Rectal smooth muscle tissue (tissue), 1 donor: ENCODE results near the gene DLG2.
"Not testable (repeated sequence)": the region's sequence is repeated elsewhere in the genome, so short reads cannot be mapped to it uniquely, and the experiment has no call there.

Experiments
- H3K27ac ChIP-seq: one replicate; pipeline ENCODE4 v1.7.0; 2013; ENCODE audit warnings: low read depth, low read length, inconsistent platforms
- H3K27me3 ChIP-seq: one replicate; pipeline ENCODE4 v1.7.0; 2013; ENCODE audit warnings: low read length; ENCODE audit not compliant: control insufficient read depth, insufficient read depth
- H3K36me3 ChIP-seq: one replicate; pipeline ENCODE4 v1.7.0; 2013; ENCODE audit warnings: low read length; ENCODE audit not compliant: control insufficient read depth, insufficient read depth
- H3K4me1 ChIP-seq: one replicate; pipeline ENCODE4 v1.7.0; 2013; ENCODE audit warnings: low read length; ENCODE audit not compliant: control insufficient read depth, insufficient read depth
- H3K4me3 ChIP-seq: one replicate; pipeline ENCODE4 v1.7.0; 2013; ENCODE audit warnings: low read length
- H3K9ac ChIP-seq: one replicate; pipeline ENCODE4 v1.7.0; 2013; ENCODE audit warnings: low read length

Gene DLG2

DNA sequence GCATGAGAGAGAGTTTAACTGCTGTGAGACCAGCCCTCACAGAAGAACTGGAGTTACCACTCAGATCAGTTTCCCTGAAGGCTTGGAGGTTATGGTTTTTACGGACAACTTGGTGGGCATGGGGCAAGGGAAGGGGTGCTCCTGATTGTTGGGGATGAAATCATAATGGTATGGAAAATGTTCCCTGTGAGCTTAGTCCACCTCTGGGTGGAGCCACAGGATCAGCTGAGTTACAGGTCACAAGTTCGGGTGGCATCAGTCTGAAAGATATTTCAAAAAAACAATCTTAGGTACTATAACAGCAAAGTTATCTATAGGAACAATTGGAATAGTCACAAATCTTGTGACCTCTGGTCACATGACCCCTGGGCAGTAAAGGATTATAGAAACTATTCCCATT is 162.9 kb downstream of the DLG2 start:
- no peaks in the 10 kb centered on the region for H3K4me1 ChIP-seq
- no peaks in the 10 kb centered on the region for H3K27me3 ChIP-seq
- no peak overlapping the region for H3K9ac ChIP-seq
- no peak overlapping the region for H3K27ac ChIP-seq
- H3K4me3 ChIP-seq: no peak overlapping the region
- H3K36me3 ChIP-seq: no peaks in the 10 kb centered on the region

GRCh38 chr11:85459304-85459703 is 167.8 kb downstream of the DLG2 start:
- Histone ChIP-seq H3K27me3 (no peaks in the 10 kb centered on the region), H3K4me3 (no peak overlapping the region), H3K4me1 (no peaks in the 10 kb centered on the region), H3K36me3 (no peaks in the 10 kb centered on the region), H3K27ac (no peak overlapping the region), H3K9ac (no peak overlapping the region)

DNA sequence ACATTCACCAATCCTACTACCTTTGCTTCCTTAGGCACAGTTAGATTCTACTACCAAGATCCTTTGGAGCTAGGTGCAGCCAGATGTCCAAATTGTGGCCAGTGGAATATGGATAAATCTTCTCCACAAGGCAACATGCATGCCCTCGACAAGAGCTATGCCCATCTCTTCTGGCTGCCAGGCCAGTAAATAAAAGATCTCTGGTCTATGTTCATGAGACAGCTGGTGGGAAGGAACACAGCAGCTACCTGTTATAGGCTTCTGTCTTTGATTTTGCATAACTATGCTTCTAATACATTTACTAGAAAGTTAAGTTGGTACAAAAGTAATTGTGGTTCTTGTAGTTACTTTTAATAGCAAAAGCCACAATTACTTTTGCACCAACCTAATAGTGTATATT is 182.7 kb downstream of the DLG2 start:
- H3K36me3 ChIP-seq: no peaks in the 10 kb centered on the region
- H3K4me1 ChIP-seq: no peaks in the 10 kb centered on the region
- no peak overlapping the region for H3K9ac ChIP-seq
- H3K4me3 ChIP-seq: no peak overlapping the region
- no peak overlapping the region for H3K27ac ChIP-seq
- no peaks in the 10 kb centered on the region for H3K27me3 ChIP-seq

- Histone ChIP-seq H3K36me3 (no peaks in the 10 kb centered on the region), H3K27ac (no peak overlapping the region), H3K4me1 (no peaks in the 10 kb centered on the region), H3K9ac (no peak overlapping the region), H3K4me3 (no peak overlapping the region), H3K27me3 (no peaks in the 10 kb centered on the region)
Observed at GRCh38 chr11:85440273-85440672, 186.9 kb downstream of the DLG2 start.

DNA sequence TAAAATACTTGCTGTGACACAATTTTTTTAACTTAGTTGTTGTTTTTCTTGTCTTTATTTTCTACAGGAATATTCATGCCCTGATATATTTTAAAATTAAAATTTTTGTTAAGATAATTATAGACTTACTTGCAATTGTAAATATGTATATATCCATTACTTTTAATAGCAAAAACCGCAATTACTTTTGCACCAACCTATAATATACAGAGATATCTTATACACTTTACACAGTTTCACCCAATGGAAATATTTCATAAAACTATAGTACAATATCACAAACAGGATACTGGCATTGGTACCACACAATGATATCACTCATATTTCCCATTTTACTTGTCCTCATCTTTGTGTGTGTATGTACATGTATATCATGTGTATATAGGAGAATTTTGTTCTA is 188.8 kb downstream of the DLG2 start:
- Histone ChIP-seq H3K36me3 (no peaks in the 10 kb centered on the region), H3K27ac (no peak overlapping the region), H3K4me1 (no peaks in the 10 kb centered on the region), H3K27me3 (no peaks in the 10 kb centered on the region), H3K4me3 (no peak overlapping the region), H3K9ac (no peak overlapping the region)

- H3K27ac ChIP-seq: no peak overlapping the region
- no peak overlapping the region for H3K4me3 ChIP-seq
- H3K4me1 ChIP-seq: no peaks in the 10 kb centered on the region
- no peaks in the 10 kb centered on the region for H3K36me3 ChIP-seq
- H3K9ac ChIP-seq: no peak overlapping the region
- no peaks in the 10 kb centered on the region for H3K27me3 ChIP-seq
Observed at GRCh38 chr11:85431319-85431718, 195.8 kb downstream of the DLG2 start.

- no peaks in the 10 kb centered on the region for H3K4me1 ChIP-seq
- H3K27me3 ChIP-seq: no peaks in the 10 kb centered on the region
- no peak overlapping the region for H3K27ac ChIP-seq
- no peaks in the 10 kb centered on the region for H3K36me3 ChIP-seq
- H3K9ac ChIP-seq: no peak overlapping the region
- H3K4me3 ChIP-seq: no peak overlapping the region
Observed at GRCh38 chr11:85423794-85424193, 203.3 kb downstream of the DLG2 start.

- Histone ChIP-seq H3K27me3 (no peaks in the 10 kb centered on the region), H3K27ac (no peak overlapping the region), H3K4me3 (no peak overlapping the region), H3K36me3 (no peaks in the 10 kb centered on the region), H3K4me1 (no peaks in the 10 kb centered on the region), H3K9ac (no peak overlapping the region)
Observed at GRCh38 chr11:85423316-85423715, 203.8 kb downstream of the DLG2 start.

DNA sequence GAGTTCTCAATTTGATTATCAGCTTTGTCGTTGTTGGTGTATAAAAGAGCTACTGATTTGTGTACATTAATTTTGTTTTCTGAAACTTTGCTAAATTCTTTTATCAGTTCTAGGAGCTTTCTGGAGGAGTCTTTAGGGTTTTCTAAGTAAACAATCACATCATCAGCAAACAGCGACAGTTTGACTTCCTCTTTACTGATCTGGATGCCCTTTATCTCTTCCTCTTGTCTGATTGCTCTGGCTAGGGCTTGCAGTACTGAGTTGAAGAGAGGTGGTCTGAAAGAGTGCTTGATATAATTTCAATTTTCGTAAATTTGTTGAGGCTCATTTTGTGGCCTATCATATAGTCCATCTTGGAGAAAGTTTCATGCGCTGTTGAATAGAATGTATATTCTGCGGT is 213.0 kb downstream of the DLG2 start:
- no peaks in the 10 kb centered on the region for H3K36me3 ChIP-seq
- no peak overlapping the region for H3K4me3 ChIP-seq
- H3K9ac ChIP-seq: no peak overlapping the region
- no peaks in the 10 kb centered on the region for H3K27me3 ChIP-seq
- no peaks in the 10 kb centered on the region for H3K4me1 ChIP-seq
- no peak overlapping the region for H3K27ac ChIP-seq

- Histone ChIP-seq H3K27me3 (no peaks in the 10 kb centered on the region), H3K36me3 (no peaks in the 10 kb centered on the region), H3K4me3 (no peak overlapping the region), H3K9ac (no peak overlapping the region), H3K4me1 (no peaks in the 10 kb centered on the region), H3K27ac (no peak overlapping the region)
Observed at GRCh38 chr11:85407648-85408047, 219.5 kb downstream of the DLG2 start.

GRCh38 chr11:85406841-85407240 is 220.3 kb downstream of the DLG2 start:
- no peaks in the 10 kb centered on the region for H3K4me1 ChIP-seq
- H3K9ac ChIP-seq: no peak overlapping the region
- H3K27ac ChIP-seq: no peak overlapping the region
- no peaks in the 10 kb centered on the region for H3K36me3 ChIP-seq
- no peaks in the 10 kb centered on the region for H3K27me3 ChIP-seq
- no peak overlapping the region for H3K4me3 ChIP-seq

- no peak overlapping the region for H3K27ac ChIP-seq
- H3K4me3 ChIP-seq: no peak overlapping the region
- no peaks in the 10 kb centered on the region for H3K36me3 ChIP-seq
- no peaks in the 10 kb centered on the region for H3K4me1 ChIP-seq
- H3K9ac ChIP-seq: no peak overlapping the region
- H3K27me3 ChIP-seq: no peaks in the 10 kb centered on the region
Observed at GRCh38 chr11:85406316-85406715, 220.8 kb downstream of the DLG2 start.

DNA sequence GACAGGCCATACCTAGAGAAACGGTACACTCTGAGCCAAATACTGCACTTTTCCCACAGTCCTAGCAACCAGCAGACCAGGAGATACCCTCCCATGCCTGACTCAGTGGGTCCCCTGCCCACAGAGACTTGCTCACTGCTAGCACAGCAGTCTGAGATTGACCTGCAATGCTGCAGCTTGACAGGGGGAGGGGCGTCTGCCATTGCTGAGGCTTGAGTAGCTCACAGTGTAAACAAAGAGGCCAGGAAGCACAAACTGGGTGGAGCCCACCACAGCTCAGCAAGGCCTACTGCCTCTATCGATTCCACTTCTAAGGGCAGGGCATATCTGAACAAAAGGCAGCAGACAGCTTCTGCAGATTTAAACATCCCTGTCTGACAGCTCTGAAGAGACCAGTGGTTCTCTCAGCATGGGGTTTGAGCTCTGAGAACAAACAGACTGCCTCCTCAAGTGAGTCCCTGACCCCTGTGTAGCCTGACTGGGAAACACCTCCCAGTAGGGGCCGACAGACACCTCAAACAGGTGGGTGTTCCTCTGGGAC is 231.6 kb downstream of the DLG2 start:
- H3K4me1 ChIP-seq, H3K9ac ChIP-seq, H3K36me3 ChIP-seq, H3K27me3 ChIP-seq, H3K27ac ChIP-seq, H3K4me3 ChIP-seq: not testable (repeated sequence)
